Measurements from ENCODE around the gene TBC1D2B. TPM values are rescaled to one million over a fixed set of nuclear protein-coding genes. Genes with fewer than 3 reads are reported as not detected.

Gene TBC1D2B
- total and polyA plus RNA-seq, 4 donors: 21.8 to 62.9 (median 38.9) TPM

DNA sequence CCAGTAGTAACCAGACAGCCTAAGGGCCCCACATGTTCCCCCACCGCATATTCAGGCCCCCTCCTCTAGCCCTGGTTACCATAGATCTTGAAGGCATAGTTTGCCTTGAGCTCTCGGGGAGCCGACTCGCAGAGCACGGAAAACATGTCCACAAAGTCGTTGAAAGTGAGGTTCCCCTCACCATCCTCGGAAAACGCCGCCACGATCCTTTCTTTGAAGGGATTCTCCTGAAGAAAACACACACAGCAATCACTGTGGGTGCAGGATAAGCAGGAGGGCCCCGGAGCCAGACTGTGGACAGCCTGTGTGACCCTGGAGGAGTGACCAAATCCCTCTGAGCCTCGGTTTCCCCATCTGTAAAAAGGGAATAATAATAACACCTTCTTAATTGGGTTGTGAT, 31.6 kb upstream of the TBC1D2B start:
- Histone ChIP-seq H3K27me3 (ENCODE audit: control insufficient read depth in 3 of 3, insufficient read depth in 3 of 3, low read length in 2 of 3) (no peaks in the 10 kb centered on the region), H3K27ac (ENCODE audit: low read depth in 1 of 2, low read length in 1 of 2) (no peak overlapping the region), H3K4me3 (no peak overlapping the region), H3K9me3 (ENCODE audit: control insufficient read depth in 4 of 4, insufficient read depth in 3 of 4, low read length in 3 of 4) (no peaks in the 10 kb centered on the region), H3K36me3 (ENCODE audit: control insufficient read depth in 4 of 4, insufficient read depth in 4 of 4, low read length in 4 of 4) (peaks cover 0 to 5% (median 0%) of the 10 kb centered on the region in 4 donors), H3K9ac (ENCODE audit: insufficient read depth in 1 of 2, low read length in 2 of 2) (no peak overlapping the region), H3K4me1 (ENCODE audit: control insufficient read depth in 5 of 5, insufficient read depth in 5 of 5, low read length in 5 of 5) (peaks cover 0 to 2% (median 0%) of the 10 kb centered on the region in 5 donors)
- no peak for TF ChIP-seq CTCF (IDR thresholded peaks at IDR 0.05; ENCODE audit: control extremely low read depth, extremely low read depth)
- no peak for ATAC-seq (ENCODE audit: insufficient read depth, low FRiP score)
- no peak for DNase-seq
- 93% methylated on average over 12 of the region's 12 CpGs for WGBS, 2 donors

DNA sequence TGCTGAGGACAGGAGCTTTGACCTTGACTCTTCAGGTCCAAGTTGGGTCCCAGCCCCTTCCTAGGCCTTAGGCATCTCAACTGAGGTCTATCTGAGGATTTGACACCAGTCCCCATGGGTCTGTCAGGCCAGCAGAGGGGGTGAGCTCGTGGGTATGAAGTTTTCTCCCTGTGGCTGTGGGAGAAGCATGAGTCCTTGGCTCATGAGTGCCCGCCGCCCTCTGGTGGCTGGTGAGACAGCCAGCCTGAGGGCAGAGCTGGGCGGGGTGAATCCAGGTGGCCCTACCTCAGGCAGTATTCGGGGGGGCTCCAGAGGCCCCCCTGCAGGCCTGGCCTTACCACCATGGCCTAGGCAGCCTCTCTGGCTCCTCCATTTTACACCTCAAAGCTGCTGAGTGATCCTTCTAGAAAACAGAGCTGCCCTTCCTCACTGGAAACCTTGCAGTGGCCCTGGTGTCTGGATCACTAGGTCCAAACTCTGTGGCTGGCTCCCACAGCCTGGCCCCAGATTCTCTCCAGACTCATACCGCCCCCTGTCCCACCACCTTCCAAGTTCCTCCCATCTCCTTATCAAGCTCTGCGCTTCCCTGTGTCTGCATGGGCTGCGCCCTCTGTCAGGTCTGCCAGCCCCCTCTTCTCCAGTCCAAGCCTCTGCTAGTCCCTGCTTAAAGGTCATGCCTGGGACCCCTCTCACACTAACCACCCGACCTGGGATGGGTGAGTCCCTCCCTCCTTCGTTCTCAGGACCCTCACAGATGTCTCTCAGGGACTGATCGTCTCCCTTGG, 31.0 kb upstream of the TBC1D2B start:
- peak; percentile 97 for TF ChIP-seq CTCF (IDR thresholded peaks at IDR 0.05; ENCODE audit: control extremely low read depth, extremely low read depth)
- Histone ChIP-seq H3K27me3 (ENCODE audit: control insufficient read depth in 3 of 3, insufficient read depth in 3 of 3, low read length in 2 of 3) (no peaks in the 10 kb centered on the region), H3K9ac (ENCODE audit: insufficient read depth in 1 of 2, low read length in 2 of 2) (no peak overlapping the region), H3K9me3 (ENCODE audit: control insufficient read depth in 4 of 4, insufficient read depth in 3 of 4, low read length in 3 of 4) (no peaks in the 10 kb centered on the region), H3K27ac (ENCODE audit: low read depth in 1 of 2, low read length in 1 of 2) (no peak overlapping the region), H3K4me1 (ENCODE audit: control insufficient read depth in 5 of 5, insufficient read depth in 5 of 5, low read length in 5 of 5) (peaks cover 0 to 6% (median under 1%) of the 10 kb centered on the region in 5 donors), H3K4me3 (no peak overlapping the region), H3K36me3 (ENCODE audit: control insufficient read depth in 4 of 4, insufficient read depth in 4 of 4, low read length in 4 of 4) (peaks cover 0 to 5% (median 0%) of the 10 kb centered on the region in 4 donors)
- ATAC-seq (ENCODE audit: insufficient read depth, low FRiP score): peak; percentile 77
- WGBS, 2 donors: 38 to 40% methylated on average over 11 of the region's 11 CpGs
- DNase-seq: peak; percentile 81 to 84 (median 81)

DNA sequence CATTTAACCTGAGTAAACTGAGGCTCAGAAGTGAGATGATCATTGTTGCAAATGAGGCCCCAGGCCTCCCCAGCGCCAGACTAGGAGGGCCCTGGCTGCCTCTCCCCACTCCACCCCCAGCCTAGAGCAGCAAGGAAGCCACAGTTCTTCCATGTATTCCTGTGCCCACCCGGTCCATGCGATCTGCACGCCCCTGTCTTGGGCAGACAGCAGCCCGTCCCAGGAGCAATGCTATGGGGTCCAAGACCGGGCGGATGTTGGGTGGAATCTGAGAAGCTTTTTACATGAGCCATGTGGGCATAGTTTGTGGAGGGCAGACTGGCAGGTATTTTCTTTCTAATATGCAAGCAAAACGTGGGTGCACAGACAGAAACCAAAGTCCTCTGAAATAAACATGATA, 30.0 kb upstream of the TBC1D2B start:
- Histone ChIP-seq H3K4me3 (no peak overlapping the region), H3K4me1 (ENCODE audit: control insufficient read depth in 5 of 5, insufficient read depth in 5 of 5, low read length in 5 of 5) (peaks cover 0 to 6% (median 4%) of the 10 kb centered on the region in 5 donors), H3K36me3 (ENCODE audit: control insufficient read depth in 4 of 4, insufficient read depth in 4 of 4, low read length in 4 of 4) (peaks cover 0 to 5% (median 0%) of the 10 kb centered on the region in 4 donors), H3K27me3 (ENCODE audit: control insufficient read depth in 3 of 3, insufficient read depth in 3 of 3, low read length in 2 of 3) (no peaks in the 10 kb centered on the region), H3K27ac (ENCODE audit: low read depth in 1 of 2, low read length in 1 of 2) (no peak overlapping the region), H3K9me3 (ENCODE audit: control insufficient read depth in 4 of 4, insufficient read depth in 3 of 4, low read length in 3 of 4) (no peaks in the 10 kb centered on the region), H3K9ac (ENCODE audit: insufficient read depth in 1 of 2, low read length in 2 of 2) (no peak overlapping the region)
- no peak for ATAC-seq (ENCODE audit: insufficient read depth, low FRiP score)
- no peak for TF ChIP-seq CTCF (IDR thresholded peaks at IDR 0.05; ENCODE audit: control extremely low read depth, extremely low read depth)
- DNase-seq: no peak
- 94 to 98% methylated on average over 8 of the region's 8 CpGs for WGBS, 2 donors

Data from lung (tissue), 12 donors.